Measurements from ENCODE around the gene EIF5AL1.
A peak's percentile ranks its signal among the peaks of the same experiment; 100 is the strongest.
"Not testable (repeated sequence)": the region's sequence is repeated elsewhere in the genome, so short reads cannot be mapped to it uniquely, and the experiment has no call there.

The EIF5AL1 gene

GRCh38 chr10:79552143-79552542 lies 39.8 kb downstream of the EIF5AL1 start:
- DNase-seq (ENCODE audit: insufficient read length, low spot score): no peak
- no peak for FAIRE-seq

GRCh38 chr10:79555354-79556309 lies 43.3 kb downstream of the EIF5AL1 start:
- no peak for DNase-seq (ENCODE audit: insufficient read length, low spot score)
- FAIRE-seq: no peak

GRCh38 chr10:79556961-79557360 lies 44.6 kb downstream of the EIF5AL1 start:
- not testable (repeated sequence) for FAIRE-seq; DNase-seq (ENCODE audit: insufficient read length, low spot score)

GRCh38 chr10:79559726-79560125 lies 47.4 kb downstream of the EIF5AL1 start:
- DNase-seq (ENCODE audit: insufficient read length, low spot score): peak; percentile 12
- FAIRE-seq: no peak

GRCh38 chr10:79560160-79560709 lies 47.9 kb downstream of the EIF5AL1 start, which contains the start of gene SFTPA2:
TSS of gene SFTPA2 (minus strand) at chr10:79560407. CDS start at chr10:79559483, 924 bp downstream.
- FAIRE-seq: no peak
- DNase-seq (ENCODE audit: insufficient read length, low spot score): no peak

GRCh38 chr10:79561257-79561656 lies 48.9 kb downstream of the EIF5AL1 start:
- no peak for DNase-seq (ENCODE audit: insufficient read length, low spot score)
- FAIRE-seq: no peak

- peak; percentile 83 for FAIRE-seq
- peak; percentile 72 for DNase-seq (ENCODE audit: insufficient read length, low spot score)
Measured at GRCh38 chr10:79562135-79562756, 49.9 kb downstream of the EIF5AL1 start.

- FAIRE-seq (no peak), DNase-seq (ENCODE audit: insufficient read length, low spot score) (no peak)
Measured at GRCh38 chr10:79563426-79563825, 51.1 kb downstream of the EIF5AL1 start.

All from HTR-8/SVneo (cell line).